HEK293 (cell line): Measurements from ENCODE around the gene NEK11.
A peak's percentile ranks its signal among the peaks of the same experiment; 100 is the strongest.

Experiments
- CTCF ChIA-PET: fragments of 350-600 bp; formaldehyde crosslinking; extraction: SDS; loops from one replicate; lab custom pipeline; 2021; ENCODE audit warnings: antibody characterized with exemption; lab: Yijun Ruan, JAX
- POLR2A ChIA-PET: fragments of 300-600 bp; formaldehyde crosslinking; extraction: SDS; loops from one replicate; lab custom pipeline; 2020; ENCODE audit warnings: antibody characterized with exemption, inconsistent platforms; lab: Yijun Ruan, JAX
- H3K27ac ChIP-seq: fragments of 200-500 bp; sonication (Bioruptor generic); 2 replicates; pipeline ENCODE4 v1.5.1; 2014; ENCODE audit warnings: low read depth, low read length, control low read depth, inconsistent platforms; ENCODE audit errors: extremely low read depth
- H3K36me3 ChIP-seq, 2 experiments: fragments of 200-500 bp in 1 of 2; sonication (Bioruptor generic) in 1 of 2; 1 replicate in 1 of 2; 2 replicates in 1 of 2; pipeline ENCODE4 v1.5.1; 2014 to 2017; ENCODE audit warnings: inconsistent platforms in 2 of 2, low read length in 2 of 2; ENCODE audit not compliant: control insufficient read depth in 2 of 2, insufficient read depth in 1 of 2
- H3K4me1 ChIP-seq: fragments of 200-500 bp; sonication (Bioruptor generic); 2 replicates; pipeline ENCODE4 v1.5.1; 2014; ENCODE audit warnings: mild to moderate bottlenecking, low read length, inconsistent platforms; ENCODE audit not compliant: control insufficient read depth, insufficient read depth
- H3K4me3 ChIP-seq: 2 replicates; pipeline ENCODE4 v1.5.1; 2011; ENCODE audit warnings: low read depth, mild to moderate bottlenecking, control low read depth, low read length, moderate library complexity
- H3K9me3 ChIP-seq: fragments of 200-500 bp; sonication (Bioruptor generic); 2 replicates; pipeline ENCODE4 v1.5.1; 2014; ENCODE audit warnings: low read depth, low read length, inconsistent platforms; ENCODE audit not compliant: control insufficient read depth, insufficient read depth
- KLF9 ChIP-seq: fragments of 450-650 bp; formaldehyde crosslinking; IDR thresholded peaks from 2 replicates; pipeline ENCODE4 v1.5.1; 2016; ENCODE audit warnings: missing biosample characterization, missing genetic modification characterization, low read depth
- PRDM1 ChIP-seq: fragments of 450-650 bp; formaldehyde crosslinking; IDR thresholded peaks from 2 replicates; pipeline ENCODE4; 2016; ENCODE audit warnings: missing biosample characterization, missing genetic modification characterization
- RBAK ChIP-seq: fragments of 450-650 bp; formaldehyde crosslinking; IDR thresholded peaks from 2 replicates; pipeline ENCODE4 v1.5.1; 2016; ENCODE audit warnings: missing biosample characterization, missing genetic modification characterization
- TCF7L2 ChIP-seq: IDR thresholded peaks from 2 replicates; pipeline ENCODE4 v1.6.1; 2011; ENCODE audit warnings: low read depth, mild to moderate bottlenecking, inconsistent platforms, low read length, moderate library complexity, borderline replicate concordance
- TRIM28 ChIP-seq: IDR thresholded peaks from 2 replicates; pipeline ENCODE4 v1.6.1; 2011; ENCODE audit warnings: low read length, control low read depth, borderline replicate concordance
- ZBTB17 ChIP-seq: fragments of 450-650 bp; formaldehyde crosslinking; IDR thresholded peaks from 2 replicates; pipeline ENCODE4 v1.5.1; 2016; ENCODE audit warnings: missing biosample characterization, missing genetic modification characterization
- ZBTB48 ChIP-seq: fragments of 450-650 bp; formaldehyde crosslinking; IDR thresholded peaks from 2 replicates; pipeline ENCODE4 v1.5.1; 2016; ENCODE audit warnings: missing biosample characterization, missing genetic modification characterization
- ZBTB8A ChIP-seq: fragments of 450-650 bp; formaldehyde crosslinking; IDR thresholded peaks from 2 replicates; pipeline ENCODE4 v1.5.1; 2016; ENCODE audit warnings: missing biosample characterization, missing genetic modification characterization
- ZFP37 ChIP-seq: fragments of 450-650 bp; formaldehyde crosslinking; IDR thresholded peaks from 2 replicates; pipeline ENCODE4 v1.5.1; 2016; ENCODE audit warnings: missing biosample characterization, missing genetic modification characterization
- ZNF155 ChIP-seq: fragments of 450-650 bp; formaldehyde crosslinking; IDR thresholded peaks from 2 replicates; pipeline ENCODE4 v1.5.1; 2016; ENCODE audit warnings: missing biosample characterization, missing genetic modification characterization
- ZNF16 ChIP-seq: fragments of 450-650 bp; formaldehyde crosslinking; IDR thresholded peaks from 2 replicates; pipeline ENCODE4 v1.5.1; 2016; ENCODE audit warnings: low read depth, missing biosample characterization, missing genetic modification characterization
- ZNF19 ChIP-seq: fragments of 450-650 bp; formaldehyde crosslinking; IDR thresholded peaks from 2 replicates; pipeline ENCODE4; 2016; ENCODE audit warnings: missing biosample characterization, missing genetic modification characterization, low read depth
- ZNF239 ChIP-seq: fragments of 450-650 bp; formaldehyde crosslinking; IDR thresholded peaks from 2 replicates; pipeline ENCODE4 v1.5.1; 2016; ENCODE audit warnings: missing biosample characterization, missing genetic modification characterization
- ZNF394 ChIP-seq: fragments of 450-650 bp; formaldehyde crosslinking; IDR thresholded peaks from 2 replicates; pipeline ENCODE4 v1.5.1; 2016; ENCODE audit warnings: missing biosample characterization, missing genetic modification characterization, mild to moderate bottlenecking, moderate library complexity, borderline replicate concordance
- ZNF416 ChIP-seq: fragments of 450-650 bp; formaldehyde crosslinking; IDR thresholded peaks from 2 replicates; pipeline ENCODE4 v1.5.1; 2016; ENCODE audit warnings: missing biosample characterization, missing genetic modification characterization
- ZNF426 ChIP-seq: fragments of 450-650 bp; formaldehyde crosslinking; IDR thresholded peaks from 2 replicates; pipeline ENCODE4 v1.5.1; 2017; ENCODE audit warnings: missing biosample characterization, missing genetic modification characterization, mild to moderate bottlenecking, inconsistent platforms, moderate library complexity
- ZNF433 ChIP-seq: fragments of 450-650 bp; formaldehyde crosslinking; IDR thresholded peaks from 2 replicates; pipeline ENCODE4 v1.5.1; 2016; ENCODE audit warnings: missing biosample characterization, missing genetic modification characterization, low read depth
- ZNF510 ChIP-seq: fragments of 450-650 bp; formaldehyde crosslinking; IDR thresholded peaks from 2 replicates; pipeline ENCODE4 v1.5.1; 2018; ENCODE audit warnings: mild to moderate bottlenecking, missing genetic modification characterization, missing biosample characterization; ENCODE audit not compliant: insufficient replicate concordance
- ZNF514 ChIP-seq: fragments of 450-650 bp; formaldehyde crosslinking; IDR thresholded peaks from 2 replicates; pipeline ENCODE4 v1.5.1; 2016; ENCODE audit warnings: missing biosample characterization, missing genetic modification characterization
- ZNF521 ChIP-seq: fragments of 450-650 bp; formaldehyde crosslinking; IDR thresholded peaks from 2 replicates; pipeline ENCODE4 v1.5.1; 2017; ENCODE audit warnings: missing biosample characterization, mild to moderate bottlenecking, missing genetic modification characterization
- ZNF544 ChIP-seq: fragments of 450-650 bp; formaldehyde crosslinking; IDR thresholded peaks from 2 replicates; pipeline ENCODE4 v1.5.0; 2017; ENCODE audit warnings: missing biosample characterization, missing genetic modification characterization
- ZNF623 ChIP-seq: fragments of 450-650 bp; formaldehyde crosslinking; IDR thresholded peaks from 2 replicates; pipeline ENCODE4 v1.5.1; 2016; ENCODE audit warnings: missing biosample characterization, missing genetic modification characterization
- ZNF654 ChIP-seq: fragments of 450-650 bp; formaldehyde crosslinking; IDR thresholded peaks from 2 replicates; pipeline ENCODE4 v1.5.1; 2016; ENCODE audit warnings: low read depth, missing biosample characterization, missing genetic modification characterization
- ZNF701 ChIP-seq: fragments of 450-650 bp; formaldehyde crosslinking; IDR thresholded peaks from 2 replicates; pipeline ENCODE4 v1.5.1; 2016; ENCODE audit warnings: missing biosample characterization, missing genetic modification characterization
- ZNF776 ChIP-seq: fragments of 450-650 bp; formaldehyde crosslinking; IDR thresholded peaks from 2 replicates; pipeline ENCODE4 v1.5.0; 2017; ENCODE audit warnings: missing biosample characterization, missing genetic modification characterization, borderline replicate concordance
- ZNF785 ChIP-seq: fragments of 450-650 bp; formaldehyde crosslinking; IDR thresholded peaks from 2 replicates; pipeline ENCODE4 v1.5.1; 2016; ENCODE audit warnings: missing biosample characterization, missing genetic modification characterization
- ZSCAN16 ChIP-seq: fragments of 450-650 bp; formaldehyde crosslinking; IDR thresholded peaks from 2 replicates; pipeline ENCODE4 v1.5.1; 2016; ENCODE audit warnings: missing biosample characterization, missing genetic modification characterization
- ZXDB ChIP-seq: fragments of 450-650 bp; formaldehyde crosslinking; IDR thresholded peaks from 2 replicates; pipeline ENCODE4 v1.5.1; 2016; ENCODE audit warnings: missing biosample characterization, missing genetic modification characterization
- TF ChIP-seq, protein P1 (sequence below): fragments of 450-650 bp; formaldehyde crosslinking; IDR thresholded peaks from 2 replicates; pipeline ENCODE4 v1.5.1; 2017; ENCODE audit warnings: missing biosample characterization, missing genetic modification characterization
- TF ChIP-seq, protein P2 (sequence below): fragments of 450-650 bp; formaldehyde crosslinking; IDR thresholded peaks from 2 replicates; pipeline ENCODE4 v1.5.1; 2017; ENCODE audit warnings: missing biosample characterization, missing genetic modification characterization
- TF ChIP-seq, protein P3 (sequence below): fragments of 450-650 bp; formaldehyde crosslinking; IDR thresholded peaks from 2 replicates; pipeline ENCODE4 v1.5.1; 2016; ENCODE audit warnings: missing biosample characterization, missing genetic modification characterization, borderline replicate concordance

NEK11 gene

DNA sequence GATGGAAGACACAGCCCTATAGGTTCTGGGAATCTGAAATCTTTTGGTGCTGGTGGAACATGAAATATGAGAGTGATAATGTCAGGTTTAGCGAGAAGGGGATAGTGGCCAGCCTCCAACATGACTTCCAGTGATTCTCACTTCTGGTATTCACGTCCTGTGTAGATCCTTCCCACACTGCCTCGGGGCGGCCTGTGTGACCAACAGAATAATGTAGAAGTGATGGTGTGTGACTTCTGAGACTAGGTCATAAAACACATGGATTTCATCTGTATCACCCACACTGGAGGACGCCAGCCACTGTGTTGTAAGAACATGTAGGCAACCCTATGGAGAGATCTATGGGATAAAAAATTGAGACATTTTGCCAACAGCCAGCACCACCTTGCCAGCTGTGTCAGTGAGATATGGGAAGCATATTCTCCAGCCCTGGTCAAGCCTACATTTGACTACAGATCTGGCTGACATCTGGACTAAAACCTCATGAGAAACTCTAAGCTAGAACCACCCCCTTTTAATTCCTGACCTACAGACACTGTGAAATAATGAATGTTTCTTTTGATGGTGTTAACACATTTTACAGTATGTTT is 329.4 kb downstream of the NEK11 start (continued):
- TF ChIP-seq PRDM1 (tag by site-specific recombination): no peak
- TF ChIP-seq ZNF544 (tag by site-specific recombination): no peak
- TF ChIP-seq ZNF416 (tag by site-specific recombination): no peak
- TF ChIP-seq RBAK (tag by site-specific recombination): no peak
- TF ChIP-seq, protein P1, sequence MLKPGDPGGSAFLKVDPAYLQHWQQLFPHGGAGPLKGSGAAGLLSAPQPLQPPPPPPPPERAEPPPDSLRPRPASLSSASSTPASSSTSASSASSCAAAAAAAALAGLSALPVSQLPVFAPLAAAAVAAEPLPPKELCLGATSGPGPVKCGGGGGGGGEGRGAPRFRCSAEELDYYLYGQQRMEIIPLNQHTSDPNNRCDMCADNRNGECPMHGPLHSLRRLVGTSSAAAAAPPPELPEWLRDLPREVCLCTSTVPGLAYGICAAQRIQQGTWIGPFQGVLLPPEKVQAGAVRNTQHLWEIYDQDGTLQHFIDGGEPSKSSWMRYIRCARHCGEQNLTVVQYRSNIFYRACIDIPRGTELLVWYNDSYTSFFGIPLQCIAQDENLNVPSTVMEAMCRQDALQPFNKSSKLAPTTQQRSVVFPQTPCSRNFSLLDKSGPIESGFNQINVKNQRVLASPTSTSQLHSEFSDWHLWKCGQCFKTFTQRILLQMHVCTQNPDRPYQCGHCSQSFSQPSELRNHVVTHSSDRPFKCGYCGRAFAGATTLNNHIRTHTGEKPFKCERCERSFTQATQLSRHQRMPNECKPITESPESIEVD: no peak

DNA sequence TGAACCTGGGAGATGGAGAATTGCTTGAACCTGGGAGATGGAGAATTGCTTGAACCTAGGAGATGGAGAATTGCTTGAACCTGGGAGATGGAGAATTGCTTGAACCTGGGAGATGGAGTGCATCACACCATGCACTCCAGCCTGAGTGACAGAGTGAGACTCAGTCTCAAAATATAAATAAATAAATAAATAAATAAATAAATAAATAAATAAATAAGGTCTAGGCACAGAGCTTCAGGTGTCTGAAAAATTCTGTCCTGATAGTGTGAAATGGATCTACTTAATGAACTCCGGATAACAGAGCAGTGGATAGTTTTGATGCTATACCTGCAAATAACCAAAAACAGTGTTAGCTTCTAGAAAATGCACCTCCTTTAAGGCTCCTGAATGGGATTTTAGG is 330.6 kb downstream of the NEK11 start:
- Histone ChIP-seq H3K36me3 (no peaks in the 10 kb centered on the region), H3K9me3 (no peaks in the 10 kb centered on the region), H3K4me3 (no peak overlapping the region), H3K27ac (no peak overlapping the region), H3K4me1 (peaks cover 3% of the 10 kb centered on the region)
- POLR2A ChIA-PET: no interaction called here
- CTCF ChIA-PET: no interaction called here
- TF ChIP-seq, protein P2, sequence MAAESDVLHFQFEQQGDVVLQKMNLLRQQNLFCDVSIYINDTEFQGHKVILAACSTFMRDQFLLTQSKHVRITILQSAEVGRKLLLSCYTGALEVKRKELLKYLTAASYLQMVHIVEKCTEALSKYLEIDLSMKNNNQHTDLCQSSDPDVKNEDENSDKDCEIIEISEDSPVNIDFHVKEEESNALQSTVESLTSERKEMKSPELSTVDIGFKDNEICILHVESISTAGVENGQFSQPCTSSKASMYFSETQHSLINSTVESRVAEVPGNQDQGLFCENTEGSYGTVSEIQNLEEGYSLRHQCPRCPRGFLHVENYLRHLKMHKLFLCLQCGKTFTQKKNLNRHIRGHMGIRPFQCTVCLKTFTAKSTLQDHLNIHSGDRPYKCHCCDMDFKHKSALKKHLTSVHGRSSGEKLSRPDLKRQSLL (tag by site-specific recombination): no peak
- no peak for TF ChIP-seq ZSCAN16 (tag by site-specific recombination)
- no peak for TF ChIP-seq ZNF16 (tag by site-specific recombination)
- no peak for TF ChIP-seq ZFP37 (tag by site-specific recombination)
- TF ChIP-seq ZNF155 (tag by site-specific recombination): no peak
- TF ChIP-seq TCF7L2: no peak
- TF ChIP-seq ZNF521: no peak
- TF ChIP-seq, protein P1: no peak
- TF ChIP-seq ZNF701: no peak
- TF ChIP-seq ZNF433 (tag by site-specific recombination): peak; percentile 56
- no peak for TF ChIP-seq ZBTB17
- TF ChIP-seq ZXDB (tag by site-specific recombination): no peak
- peak; percentile 44; the same call in 1 of the 2 replicates for TF ChIP-seq ZNF623 (tag by site-specific recombination)
- no peak for TF ChIP-seq KLF9 (tag by site-specific recombination)
- TF ChIP-seq TRIM28: no peak
- TF ChIP-seq ZNF514 (tag by site-specific recombination): no peak
- no peak for TF ChIP-seq ZNF776
- no peak for TF ChIP-seq ZNF785 (tag by site-specific recombination)
- TF ChIP-seq, protein P3, sequence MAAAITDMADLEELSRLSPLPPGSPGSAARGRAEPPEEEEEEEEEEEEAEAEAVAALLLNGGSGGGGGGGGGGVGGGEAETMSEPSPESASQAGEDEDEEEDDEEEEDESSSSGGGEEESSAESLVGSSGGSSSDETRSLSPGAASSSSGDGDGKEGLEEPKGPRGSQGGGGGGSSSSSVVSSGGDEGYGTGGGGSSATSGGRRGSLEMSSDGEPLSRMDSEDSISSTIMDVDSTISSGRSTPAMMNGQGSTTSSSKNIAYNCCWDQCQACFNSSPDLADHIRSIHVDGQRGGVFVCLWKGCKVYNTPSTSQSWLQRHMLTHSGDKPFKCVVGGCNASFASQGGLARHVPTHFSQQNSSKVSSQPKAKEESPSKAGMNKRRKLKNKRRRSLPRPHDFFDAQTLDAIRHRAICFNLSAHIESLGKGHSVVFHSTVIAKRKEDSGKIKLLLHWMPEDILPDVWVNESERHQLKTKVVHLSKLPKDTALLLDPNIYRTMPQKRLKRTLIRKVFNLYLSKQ (tag by site-specific recombination): no peak
- no peak for TF ChIP-seq ZNF239 (tag by site-specific recombination)
- TF ChIP-seq ZNF19 (tag by site-specific recombination): no peak
- no peak for TF ChIP-seq ZNF654
- TF ChIP-seq ZBTB48: no peak
- peak; percentile 60 for TF ChIP-seq ZNF426 (tag by site-specific recombination)
- TF ChIP-seq ZNF510: peak; percentile 30
- peak; percentile 31; the same call in 1 of the 2 replicates for TF ChIP-seq ZBTB8A
- peak; percentile 80; the same call in 1 of the 2 replicates for TF ChIP-seq ZNF394 (tag by site-specific recombination)
